CD4-positive, alpha-beta T cell (primary cell): ENCODE data around the gene DHRS1. TPM values are rescaled to one million over a fixed set of nuclear protein-coding genes. Genes with fewer than 3 reads are reported as not detected.
A peak's percentile ranks its signal among the peaks of the same experiment; 100 is the strongest.

Source experiments
- ATAC-seq: fragments of 200-7000 bp; cut with Tn5 transposase; one replicate; pipeline ENCODE4 v1.10.0; 2022; ENCODE audit warnings: mild to moderate bottlenecking; ENCODE audit not compliant: poor library complexity
- CTCF ChIA-PET: fragments of 350-600 bp; sonication (Branson Sonifier 250); formaldehyde crosslinking; loops from one replicate; lab custom pipeline; 2021; ENCODE audit warnings: antibody characterized with exemption, inconsistent platforms; lab: Charles Lee
- POLR2A ChIA-PET: fragments of 350-600 bp; sonication (Branson Sonifier 250); formaldehyde crosslinking; loops from one replicate; lab custom pipeline; 2021; ENCODE audit warnings: antibody characterized with exemption, inconsistent platforms; lab: Charles Lee
- DNase-seq, 14 experiments: peaks; one replicate each; pipeline ENCODE4 v3.0.0-alpha.2; 2013 to 2020; ENCODE audit warnings: mixed read lengths in 2 of 14
- H3K27ac ChIP-seq, 2 donors: one replicate each; pipeline versions ENCODE4 v1.5.1 to v1.7.0; 2013; ENCODE audit warnings: low read length in 2 of 2, low read depth in 1 of 2, mild to moderate bottlenecking in 1 of 2
- H3K27me3 ChIP-seq, 2 experiments: 1 replicate in 1 of 2; 2 replicates in 1 of 2; pipeline versions ENCODE4 v1.6.1 to v1.7.0; 2013; ENCODE audit warnings: low read length in 2 of 2, control low read depth in 1 of 2, mild to moderate bottlenecking in 1 of 2, moderate library complexity in 1 of 2; ENCODE audit not compliant: insufficient read depth in 2 of 2, control insufficient read depth in 1 of 2
- H3K36me3 ChIP-seq: one replicate; pipeline ENCODE4 v1.6.1; 2013; ENCODE audit warnings: low read length, control low read depth; ENCODE audit not compliant: insufficient read depth
- H3K4me1 ChIP-seq: one replicate; pipeline ENCODE4 v1.6.1; 2013; ENCODE audit warnings: low read length, control low read depth; ENCODE audit not compliant: insufficient read depth
- H3K4me3 ChIP-seq: one replicate; pipeline ENCODE4 v1.5.1; 2013; ENCODE audit warnings: mild to moderate bottlenecking, low read length, moderate library complexity
- H3K9me3 ChIP-seq, 2 experiments: 1 replicate in 1 of 2; 2 replicates in 1 of 2; pipeline versions ENCODE4 v1.6.1 to v1.7.0; 2013; ENCODE audit warnings: low read length in 2 of 2, mild to moderate bottlenecking in 2 of 2, control low read depth in 1 of 2, moderate library complexity in 1 of 2; ENCODE audit not compliant: control insufficient read depth in 1 of 2, insufficient read depth in 1 of 2
- H3K27ac Mint-ChIP-seq: one replicate; pipeline ENCODE4 v1.8.0; 2020; ENCODE audit warnings: mixed read lengths
- H3K27me3 Mint-ChIP-seq: one replicate; pipeline ENCODE4 v1.8.0; 2021; ENCODE audit warnings: mixed read lengths
- H3K36me3 Mint-ChIP-seq: one replicate; pipeline ENCODE4 v1.8.0; 2021; ENCODE audit warnings: low read depth, mixed read lengths
- H3K4me1 Mint-ChIP-seq: one replicate; pipeline ENCODE4 v1.8.0; 2021; ENCODE audit warnings: low read depth, mixed read lengths
- H3K4me3 Mint-ChIP-seq: one replicate; pipeline ENCODE4 v1.8.0; 2020; ENCODE audit warnings: mild to moderate bottlenecking, mixed read lengths
- H3K9me3 Mint-ChIP-seq: one replicate; pipeline ENCODE4 v1.8.0; 2020; ENCODE audit warnings: mixed read lengths
- intact Hi-C, 2 experiments: fragments of 100-400 bp; cut with DNase I in 1 of 2; cut with micrococcal nuclease in 1 of 2; formaldehyde crosslinking; loops; one replicate each; pipeline versions ENCODE4 v1.15.1 to v1.9.0; 2023 to 2025; cut with DNase I, micrococcal nuclease
- total RNA-seq, 174 experiments: library from RNA in 2 of 174; stranded (reverse) in 2 of 174; gene quantifications; one replicate each; pipeline ENCODE4 v1.2.3 and lab custom pipeline; 2021 to 2026
- TF ChIP-seq, protein P1 (sequence below): fragments of 200-600 bp; IDR thresholded peaks from one replicate; pipeline ENCODE4 v1.8.0; 2022; ENCODE audit warnings: antibody characterized with exemption, mild to moderate bottlenecking

The DHRS1 gene
- total RNA-seq, 2 experiments from 2014 or later: 21.5 to 23.5 TPM

DNA sequence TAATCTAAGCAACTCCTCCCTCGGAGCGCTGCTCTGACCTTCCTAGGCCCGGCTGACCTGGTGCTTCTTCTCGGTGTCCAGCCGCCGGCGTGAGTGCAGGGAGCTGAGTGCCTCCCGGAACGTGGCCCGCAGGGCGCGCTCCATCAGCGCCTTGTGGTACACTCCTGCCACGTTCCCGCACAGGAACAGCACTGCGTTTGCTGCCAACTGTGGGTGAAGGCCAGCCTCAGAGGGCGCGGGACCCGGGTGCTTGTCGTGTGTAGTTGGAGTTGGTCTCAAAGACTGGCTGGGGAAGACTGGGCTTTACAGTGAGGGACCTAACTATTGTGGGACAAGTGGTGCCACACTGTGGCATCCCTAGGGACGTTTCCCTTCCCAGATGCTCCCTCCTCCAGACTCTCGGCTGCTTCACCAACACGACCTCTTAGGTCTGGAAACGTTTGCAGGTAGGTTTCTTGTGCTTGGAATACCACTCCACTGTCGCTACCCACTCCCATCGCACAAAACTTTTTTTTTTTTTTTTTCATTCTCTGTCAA lies 32.2 kb upstream of the DHRS1 start:
- Mint-ChIP-seq H3K4me3 (peak overlapping the region; percentile 86), H3K36me3 (peaks cover 19% of the 10 kb centered on the region), H3K27me3 (peaks cover 49% of the 10 kb centered on the region), H3K4me1 (peaks cover 62% of the 10 kb centered on the region), H3K9me3 (no peaks in the 10 kb centered on the region), H3K27ac (peak overlapping the region; percentile 52)
- Histone ChIP-seq H3K36me3 (peaks cover 2% of the 10 kb centered on the region), H3K4me3 (peak overlapping the region; percentile 48), H3K27me3 (peaks cover 26 to 27% of the 10 kb centered on the region in 2 experiments), H3K27ac (no peak overlapping the region), H3K9me3 (no peaks in the 10 kb centered on the region), H3K4me1 (peaks cover 83% of the 10 kb centered on the region)
- CTCF ChIA-PET: interaction anchor here (0.7 to 4.8 kb wide), 15 partner anchors 9 to 184 kb away, joined by 3 to 89 read pairs (median 5); partner anchors contain the start of genes CBLN3, CHMP4A, CIDEB and DHRS1
- intact Hi-C loops: loop anchor here (1.0 to 10.0 kb wide), 5 partner anchors 21 to 343 kb away; partner anchors contain the start of genes LTB4R (in 2 of the 2), LTB4R2 (in 2 of the 2) and MDP1 (in 1 of the 2)
- POLR2A ChIA-PET: interaction anchor here (0.6 to 11.3 kb wide), 11 partner anchors 20 to 251 kb away, joined by 3 to 270 read pairs (median 6); partner anchors contain the start of genes CBLN3, CHMP4A, CIDEB and KHNYN
- ATAC-seq (peak; percentile 1), DNase-seq (peak in 1 of 14 experiments; percentile 24)
- TF ChIP-seq, protein P1, sequence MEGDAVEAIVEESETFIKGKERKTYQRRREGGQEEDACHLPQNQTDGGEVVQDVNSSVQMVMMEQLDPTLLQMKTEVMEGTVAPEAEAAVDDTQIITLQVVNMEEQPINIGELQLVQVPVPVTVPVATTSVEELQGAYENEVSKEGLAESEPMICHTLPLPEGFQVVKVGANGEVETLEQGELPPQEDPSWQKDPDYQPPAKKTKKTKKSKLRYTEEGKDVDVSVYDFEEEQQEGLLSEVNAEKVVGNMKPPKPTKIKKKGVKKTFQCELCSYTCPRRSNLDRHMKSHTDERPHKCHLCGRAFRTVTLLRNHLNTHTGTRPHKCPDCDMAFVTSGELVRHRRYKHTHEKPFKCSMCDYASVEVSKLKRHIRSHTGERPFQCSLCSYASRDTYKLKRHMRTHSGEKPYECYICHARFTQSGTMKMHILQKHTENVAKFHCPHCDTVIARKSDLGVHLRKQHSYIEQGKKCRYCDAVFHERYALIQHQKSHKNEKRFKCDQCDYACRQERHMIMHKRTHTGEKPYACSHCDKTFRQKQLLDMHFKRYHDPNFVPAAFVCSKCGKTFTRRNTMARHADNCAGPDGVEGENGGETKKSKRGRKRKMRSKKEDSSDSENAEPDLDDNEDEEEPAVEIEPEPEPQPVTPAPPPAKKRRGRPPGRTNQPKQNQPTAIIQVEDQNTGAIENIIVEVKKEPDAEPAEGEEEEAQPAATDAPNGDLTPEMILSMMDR: no peak

DNA sequence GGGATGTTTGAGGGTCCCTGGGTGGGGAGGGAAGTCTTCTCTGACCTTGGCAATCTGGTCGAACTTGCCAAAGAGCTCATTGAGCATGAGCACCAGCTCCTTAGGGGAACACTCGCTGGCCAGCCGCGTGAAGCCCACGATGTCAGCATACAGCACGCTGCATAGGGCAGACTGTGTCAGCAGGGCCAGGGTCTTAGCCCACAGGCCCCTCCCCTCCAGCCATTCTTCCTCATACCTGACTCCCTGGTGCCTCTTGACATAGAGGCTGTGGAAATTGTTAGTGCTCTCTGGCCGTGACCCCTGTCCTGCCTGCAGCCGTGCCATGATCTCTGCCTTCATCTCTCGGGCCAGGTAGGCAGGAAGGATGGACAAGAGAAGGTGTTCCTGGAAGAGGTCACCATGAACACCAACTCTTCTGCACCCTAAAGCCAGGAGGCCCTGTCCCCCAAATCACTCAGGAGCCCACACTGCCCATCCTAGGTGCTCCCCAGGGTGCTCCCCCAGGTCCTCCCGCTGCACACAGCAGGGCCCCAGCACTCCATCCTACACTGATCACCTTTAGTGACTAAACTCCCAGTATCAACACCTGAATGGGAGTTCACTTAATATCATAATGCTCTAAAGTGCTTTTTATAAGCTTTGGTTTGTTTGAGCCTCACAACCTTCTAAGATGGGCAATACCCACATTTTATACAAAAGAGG lies 31.5 kb upstream of the DHRS1 start:
- ATAC-seq (no peak), DNase-seq (no peak)
- peaks cover 44% of the 10 kb centered on the region for H3K27me3 Mint-ChIP-seq
- peaks cover 26 to 27% of the 10 kb centered on the region in 2 experiments for H3K27me3 ChIP-seq
- intact Hi-C loops: loop anchor here in 1 of 2 experiments (2.0 to 10.0 kb wide), 2 partner anchors 20 to 344 kb away; partner anchors contain the start of genes LTB4R and LTB4R2
- H3K4me3 ChIP-seq: no peak overlapping the region
- H3K36me3 Mint-ChIP-seq: peaks cover 12% of the 10 kb centered on the region
- no peak overlapping the region for H3K27ac ChIP-seq
- H3K27ac Mint-ChIP-seq: no peak overlapping the region
- TF ChIP-seq, protein P1: no peak
- H3K4me1 ChIP-seq: peaks cover 83% of the 10 kb centered on the region
- no peak overlapping the region for H3K4me3 Mint-ChIP-seq
- H3K9me3 ChIP-seq: no peaks in the 10 kb centered on the region
- ChIA-PET POLR2A (interaction anchor here (1.0 to 3.9 kb wide), 3 partner anchors 19 to 101 kb away, joined by 5 to 30 read pairs (median 9); partner anchors contain the start of genes CIDEB and LTB4R), CTCF (interaction anchor here (1.3 to 4.8 kb wide), 6 partner anchors 20 to 112 kb away, joined by 3 to 89 read pairs (median 18); partner anchors contain the start of genes CBLN3, CIDEB, DHRS1 and KHNYN)
- H3K4me1 Mint-ChIP-seq: peaks cover 62% of the 10 kb centered on the region
- H3K36me3 ChIP-seq: no peaks in the 10 kb centered on the region
- no peaks in the 10 kb centered on the region for H3K9me3 Mint-ChIP-seq

DNA sequence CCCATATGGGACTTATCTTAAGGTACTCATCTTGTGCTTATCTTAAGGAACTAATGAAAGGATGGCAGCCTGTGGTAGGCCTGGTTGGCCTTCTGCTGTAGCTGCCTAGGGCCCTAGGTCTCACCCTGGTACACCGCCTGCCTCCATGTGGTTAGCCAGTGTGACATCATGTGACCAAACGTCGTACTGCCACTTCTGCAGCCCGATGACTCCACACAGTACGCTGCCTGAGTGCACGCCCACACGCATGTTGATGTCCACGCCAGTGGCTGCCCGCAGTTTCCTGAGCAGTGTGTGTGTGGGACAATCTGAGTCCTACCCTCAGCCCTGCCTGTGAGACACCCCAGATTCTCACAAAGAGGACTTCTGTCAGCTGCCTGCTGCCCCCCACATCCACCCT lies 30.2 kb upstream of the DHRS1 start:
- peak overlapping the region; percentile 2 for H3K27ac Mint-ChIP-seq
- no peaks in the 10 kb centered on the region for H3K9me3 ChIP-seq
- intact Hi-C loops: loop anchor here in 1 of 2 experiments (2.0 to 10.0 kb wide), 2 partner anchors 19 to 345 kb away; partner anchors contain the start of genes LTB4R and LTB4R2
- no peak overlapping the region for H3K4me3 ChIP-seq
- peaks cover 38% of the 10 kb centered on the region for H3K27me3 Mint-ChIP-seq
- peaks cover 17 to 19% of the 10 kb centered on the region in 2 experiments for H3K27me3 ChIP-seq
- H3K27ac ChIP-seq: no peak overlapping the region
- ATAC-seq (peak; percentile 15), DNase-seq (peak in 11 of 14 experiments; percentile 30 to 87 (median 43))
- H3K4me1 Mint-ChIP-seq: peaks cover 54% of the 10 kb centered on the region
- H3K4me1 ChIP-seq: peaks cover 70% of the 10 kb centered on the region
- TF ChIP-seq, protein P1: no peak
- ChIA-PET POLR2A (interaction anchor here (1.3 kb wide), 1 partner anchor 102 kb away, joined by 4 read pairs; no protein-coding TSS in a partner anchor), CTCF (interaction anchor here (0.9 to 4.8 kb wide), 7 partner anchors 18 to 107 kb away, joined by 3 to 36 read pairs (median 8); partner anchors contain the start of genes CIDEB, DHRS1, LTB4R and LTB4R2)
- peak overlapping the region; percentile 1 for H3K4me3 Mint-ChIP-seq
- no peaks in the 10 kb centered on the region for H3K36me3 ChIP-seq
- no peaks in the 10 kb centered on the region for H3K9me3 Mint-ChIP-seq
- H3K36me3 Mint-ChIP-seq: no peaks in the 10 kb centered on the region
